Measurements from ENCODE around the gene PSME3IP1. TPM values are rescaled to one million over a fixed set of nuclear protein-coding genes. Genes with fewer than 3 reads are reported as not detected.
A peak's percentile ranks its signal among the peaks of the same experiment; 100 is the strongest.

PSME3IP1 gene
- total and polyA plus RNA-seq, 2 of the 8 experiments (the other 6 are each of a cell fraction or from before 2014, with no cell fraction given) = 95.1 to 98.3 TPM

- Histone ChIP-seq H3K23ac (ENCODE audit: insufficient read length) (no peak overlapping the region), H4K8ac (ENCODE audit: extremely low read depth, insufficient read depth, low read length) (no peak overlapping the region), H3K56ac (replicated peaks; ENCODE audit: insufficient read length, low read depth, low read length) (no peak overlapping the region), H3K27ac (ENCODE audit: low read depth, low read length) (peak overlapping the region; percentile 42; the same call in 1 of the 2 replicates), H3K4ac (replicated peaks; ENCODE audit: insufficient read length, low read depth, low read length) (no peak overlapping the region), H2AK5ac (ENCODE audit: low read depth, low read length) (peak overlapping the region; percentile 40; the same call in 1 of the 2 replicates), H3K79me2 (ENCODE audit: control insufficient read depth in 1 of 2, insufficient read depth in 2 of 2, low read length in 2 of 2) (no peaks in the 10 kb centered on the region), H3K9ac (replicated peaks in 1 of 4; ENCODE audit: extremely low read depth in 1 of 4, low read depth in 3 of 4, low read length in 3 of 4) (no peak overlapping the region), H3K79me1 (ENCODE audit: low read depth, low read length) (no peaks in the 10 kb centered on the region), H4K5ac (ENCODE audit: insufficient read length, low read depth, low read length) (peak overlapping the region; percentile 2), H3K9me3 (ENCODE audit: insufficient read depth in 2 of 2, low read depth in 1 of 2, low read length in 1 of 2) (no peaks in the 10 kb centered on the region), H3K14ac (ENCODE audit: insufficient read length) (no peak overlapping the region), H3K36me3 (ENCODE audit: control insufficient read depth in 2 of 4, insufficient read depth in 4 of 4, low read length in 3 of 4) (peaks cover 0 to 9% (median 1%) of the 10 kb centered on the region in 4 experiments; a peak in 4 of 8 replicates), H3K4me2 (ENCODE audit: insufficient read depth in 1 of 2, low read depth in 2 of 2, low read length in 2 of 2) (peak overlapping the region; percentile 27 to 29; a peak in 2 of 4 replicates), H3K4me3 (ENCODE audit: extremely low read depth in 1 of 4, insufficient read depth in 2 of 4, low read depth in 3 of 4, low read length in 4 of 4) (peak overlapping the region in 1 of 4 experiments; percentile 7; a peak in 3 of 8 replicates), H3K23me2 (ENCODE audit: low read depth, low read length) (no peaks in the 10 kb centered on the region), H3K4me1 (replicated peaks in 1 of 4; ENCODE audit: control insufficient read depth in 3 of 4, insufficient read depth in 4 of 4, low read length in 3 of 4) (peaks cover 13 to 33% (median 16%) of the 10 kb centered on the region in 4 experiments), H2BK15ac (ENCODE audit: low read length) (no peak overlapping the region), H2AFZ (ENCODE audit: low read length) (no peak overlapping the region), H2BK12ac (ENCODE audit: low read depth, low read length) (0 out of 2 replicates have a peak overlapping the region, but pooled peaks have one; percentile 89), H4K91ac (replicated peaks; ENCODE audit: insufficient read length, low read length) (peak overlapping the region; percentile 1), H2BK5ac (ENCODE audit: low read depth, low read length) (peak overlapping the region; percentile 74; the same call in 1 of the 2 replicates), H2BK20ac (ENCODE audit: low read length) (peak overlapping the region; percentile 62; the same call in 1 of the 2 replicates), H4K20me1 (replicated peaks in 1 of 2; ENCODE audit: control insufficient read depth in 1 of 2, insufficient read depth in 2 of 2, low read length in 2 of 2) (no peaks in the 10 kb centered on the region), H3K18ac (ENCODE audit: extremely low read depth, low read length) (peak overlapping the region; percentile 42), H3K27me3 (replicated peaks in 1 of 4; ENCODE audit: control insufficient read depth in 3 of 4, extremely low read depth in 1 of 4, insufficient read depth in 3 of 4, low read length in 3 of 4) (no peaks in the 10 kb centered on the region), H2BK120ac (replicated peaks; ENCODE audit: low read depth, low read length) (peak overlapping the region; percentile 5)
- DNase-seq (ENCODE audit: low read depth in 1 of 2, low spot score in 2 of 2) (no peak), FAIRE-seq (no peak)
- 42% methylated on average over 14 of the region's 14 CpGs; no CpG with 5 or more reads in 1 of the 2 experiments for WGBS, 2 experiments (ENCODE audit: extremely low coverage in 1 of 2, insufficient coverage in 1 of 2, insufficient read length in 1 of 2, insufficient replicate concordance in 2 of 2, low coverage in 1 of 2, low lambda C conversion rate in 2 of 2, missing lambda C conversion rate in 1 of 2)
- ChIA-PET POLR2A (ENCODE audit: partially characterized antibody) (interaction anchor here (0.8 to 1.7 kb wide), 4 partner anchors 11 to 54 kb away, joined by 3 to 8 read pairs (median 5); partner anchors contain the start of genes PSME3IP1 and RSPRY1), CTCF (ENCODE audit: partially characterized antibody) (interaction anchor here (0.7 to 2.6 kb wide), 8 partner anchors 27 to 269 kb away, joined by 3 to 15 read pairs (median 3); no protein-coding TSS in a partner anchor)
- TF ChIP-seq SIRT6 (IDR thresholded peaks at IDR 0.05; ENCODE audit: low read length) (no peak), EP300 (IDR thresholded peaks at IDR 0.05; ENCODE audit: borderline replicate concordance in 1 of 2, low read depth in 2 of 2, low read length in 2 of 2) (no peak), SP2 (IDR thresholded peaks at IDR 0.05; ENCODE audit: low read length) (no peak), MAX (IDR thresholded peaks at IDR 0.05) (no peak), POLR2AphosphoS5 (IDR thresholded peaks at IDR 0.05; ENCODE audit: low read depth, low read length) (0 out of 2 replicates have a peak, but pooled peaks have one; percentile 13), MAFK (IDR thresholded peaks at IDR 0.05; ENCODE audit: low read depth, low read length) (no peak), RBBP5 (IDR thresholded peaks at IDR 0.05; ENCODE audit: borderline replicate concordance, low read depth, low read length) (0 out of 2 replicates have a peak, but pooled peaks have one; percentile 48), JUND (IDR thresholded peaks at IDR 0.05; ENCODE audit: low read length) (no peak), ASH2L (IDR thresholded peaks at IDR 0.05; ENCODE audit: low read length) (no peak), POLR2A (IDR thresholded peaks at IDR 0.05; ENCODE audit: control extremely low read depth in 1 of 2, low read depth in 2 of 2, low read length in 2 of 2) (no peak), TAF7 (optimal IDR thresholded peaks at IDR 0.05; ENCODE audit: borderline replicate concordance, low read depth, low read length) (no peak), BRCA1 (IDR thresholded peaks at IDR 0.05; ENCODE audit: low read depth, low read length) (no peak)
These were observed 38.2 kb downstream of the PSME3IP1 start for GRCh38 chr16:57147381-57148221.
